Adrenal gland (tissue), 5 donors: ENCODE results near the gene CFAP91.

ENCODE experiments used
- POLR2A ChIP-seq, 2 donors: fragments of 450-650 bp; IDR thresholded peaks; one replicate each; pipeline ENCODE4 v1.6.1; 2017; ENCODE audit warnings: antibody characterized with exemption in 2 of 2, mild to moderate bottlenecking in 2 of 2, moderate library complexity in 1 of 2
- TF ChIP-seq, protein P1 (sequence below), 6 experiments: fragments of 450-650 bp in 4 of 6; fragments of 200-600 bp in 2 of 6; sonication (generic) in 1 of 6; IDR thresholded peaks; 1 replicate in 5 of 6; 2 replicates in 1 of 6; pipeline versions ENCODE4 v1.5.1 to v1.8.0; 2016 to 2021; ENCODE audit warnings: antibody characterized with exemption in 6 of 6, mild to moderate bottlenecking in 2 of 6, moderate library complexity in 1 of 6
- donor health status: DM: no; HTN: no; CAD: no.

DNA sequence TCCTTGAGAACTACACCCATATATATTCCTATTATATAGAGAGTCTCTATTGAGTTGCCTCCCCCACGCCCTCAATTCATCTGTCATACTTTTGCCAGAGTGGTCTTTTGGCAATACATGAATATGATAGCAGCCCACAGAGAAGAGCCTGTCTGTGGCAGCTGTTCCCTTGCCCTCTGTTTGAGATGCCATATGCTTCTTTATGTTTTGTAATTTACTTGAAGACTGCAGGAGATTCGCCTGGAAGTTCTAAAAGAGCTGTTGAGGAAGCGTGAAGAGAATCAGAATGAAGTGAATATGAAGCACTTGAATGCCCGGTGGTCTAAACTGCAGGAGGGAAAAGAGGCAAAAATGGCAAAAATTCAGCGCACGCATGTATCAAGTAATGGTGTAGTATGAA lies 27.2 kb downstream of the CFAP91 start:
- TF ChIP-seq, protein P1, sequence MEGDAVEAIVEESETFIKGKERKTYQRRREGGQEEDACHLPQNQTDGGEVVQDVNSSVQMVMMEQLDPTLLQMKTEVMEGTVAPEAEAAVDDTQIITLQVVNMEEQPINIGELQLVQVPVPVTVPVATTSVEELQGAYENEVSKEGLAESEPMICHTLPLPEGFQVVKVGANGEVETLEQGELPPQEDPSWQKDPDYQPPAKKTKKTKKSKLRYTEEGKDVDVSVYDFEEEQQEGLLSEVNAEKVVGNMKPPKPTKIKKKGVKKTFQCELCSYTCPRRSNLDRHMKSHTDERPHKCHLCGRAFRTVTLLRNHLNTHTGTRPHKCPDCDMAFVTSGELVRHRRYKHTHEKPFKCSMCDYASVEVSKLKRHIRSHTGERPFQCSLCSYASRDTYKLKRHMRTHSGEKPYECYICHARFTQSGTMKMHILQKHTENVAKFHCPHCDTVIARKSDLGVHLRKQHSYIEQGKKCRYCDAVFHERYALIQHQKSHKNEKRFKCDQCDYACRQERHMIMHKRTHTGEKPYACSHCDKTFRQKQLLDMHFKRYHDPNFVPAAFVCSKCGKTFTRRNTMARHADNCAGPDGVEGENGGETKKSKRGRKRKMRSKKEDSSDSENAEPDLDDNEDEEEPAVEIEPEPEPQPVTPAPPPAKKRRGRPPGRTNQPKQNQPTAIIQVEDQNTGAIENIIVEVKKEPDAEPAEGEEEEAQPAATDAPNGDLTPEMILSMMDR (IDR thresholded peaks at IDR 0.05) = no peak
- TF ChIP-seq POLR2A (IDR thresholded peaks at IDR 0.05) = no peak
